GM21576 (cell line): Measurements from ENCODE around the gene SPACA7.

Experiments
- ATAC-seq: cut with Tn5 transposase; IDR thresholded peaks from one replicate; pipeline ENCODE4 v1.9.1; 2021; ENCODE audit warnings: mild to moderate bottlenecking, moderate library complexity; ENCODE audit not compliant: unreplicated experiment

SPACA7 gene

DNA sequence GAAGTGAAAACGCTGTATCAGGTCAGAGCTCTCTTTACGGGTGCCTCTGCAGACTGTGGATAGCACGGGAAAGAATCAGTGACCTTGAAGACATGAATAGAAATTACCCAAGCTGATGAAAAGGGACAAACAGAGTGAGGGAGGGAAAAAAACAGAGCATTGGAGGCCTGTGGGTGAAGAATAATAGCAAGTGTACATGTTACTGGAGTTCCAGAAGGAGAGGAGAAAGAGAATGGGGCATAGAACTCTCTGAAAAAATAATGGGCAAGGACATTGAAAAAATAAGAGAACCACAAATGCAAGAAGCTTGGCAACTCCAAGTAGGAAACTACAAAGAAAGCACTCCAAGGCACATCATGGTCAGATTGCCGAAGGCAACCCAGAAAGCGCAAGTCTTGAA is 86.3 kb downstream of the SPACA7 start:
- ATAC-seq, result no peak

DNA sequence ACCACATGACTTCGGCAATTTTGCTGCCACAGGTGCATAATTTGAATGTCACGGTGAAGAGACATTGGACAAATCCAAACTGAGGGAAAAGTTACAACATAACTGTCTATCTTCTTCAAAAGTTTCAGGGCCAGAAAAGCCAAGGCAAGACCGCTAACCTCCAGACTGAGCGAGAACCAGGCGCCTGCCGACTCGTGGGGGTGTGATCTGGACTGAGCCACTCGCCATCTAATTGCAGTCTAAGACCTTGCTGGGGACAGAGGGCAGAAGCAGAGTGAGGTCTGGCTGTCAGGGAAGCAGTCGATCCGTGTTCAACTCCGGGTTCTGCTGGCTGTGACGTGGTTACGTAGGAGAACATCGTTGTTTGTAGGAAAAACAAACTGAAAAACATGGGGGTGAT is 88.6 kb downstream of the SPACA7 start:
- ATAC-seq, result no peak

DNA sequence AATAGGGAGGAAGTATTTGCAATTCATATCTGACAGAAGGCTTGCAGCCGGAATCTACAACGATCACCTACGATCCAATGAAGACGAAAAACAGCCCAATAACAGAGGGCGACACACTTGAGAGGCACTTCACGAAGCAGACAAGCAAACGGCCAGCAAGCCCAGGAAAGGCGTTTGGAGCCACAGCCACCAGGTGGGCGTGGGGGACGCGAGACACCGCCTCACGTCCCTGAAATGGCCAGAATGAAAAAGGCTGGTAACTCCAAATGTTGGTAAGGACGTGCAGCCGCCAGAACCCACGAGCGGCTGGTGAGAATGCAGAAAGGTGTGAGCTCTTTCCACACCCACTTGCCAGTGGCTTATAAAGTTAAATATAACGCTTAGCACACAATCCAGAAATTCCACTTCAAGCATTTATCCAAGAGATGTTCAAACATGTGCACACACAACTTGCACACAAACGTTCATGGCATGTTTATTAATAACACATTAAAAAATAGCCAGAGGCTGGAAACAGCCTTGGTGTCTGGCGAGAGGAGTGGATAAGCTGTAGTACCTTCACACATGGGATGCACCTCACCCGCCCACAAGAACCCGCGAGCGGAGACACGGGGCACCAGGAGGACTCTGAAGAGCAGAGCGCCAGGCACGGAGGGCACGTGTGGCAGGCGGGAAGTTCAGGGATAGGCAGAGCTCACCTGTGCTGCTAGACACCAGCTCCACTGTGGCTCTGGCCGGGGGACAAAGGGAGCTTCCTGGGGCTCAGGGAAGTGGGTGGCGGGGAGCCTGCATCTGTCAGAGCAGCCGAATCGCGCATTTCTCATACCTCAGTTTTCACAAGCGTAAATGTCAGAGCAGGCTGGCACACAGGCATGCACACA is 89.3 kb downstream of the SPACA7 start:
- no peak for ATAC-seq

DNA sequence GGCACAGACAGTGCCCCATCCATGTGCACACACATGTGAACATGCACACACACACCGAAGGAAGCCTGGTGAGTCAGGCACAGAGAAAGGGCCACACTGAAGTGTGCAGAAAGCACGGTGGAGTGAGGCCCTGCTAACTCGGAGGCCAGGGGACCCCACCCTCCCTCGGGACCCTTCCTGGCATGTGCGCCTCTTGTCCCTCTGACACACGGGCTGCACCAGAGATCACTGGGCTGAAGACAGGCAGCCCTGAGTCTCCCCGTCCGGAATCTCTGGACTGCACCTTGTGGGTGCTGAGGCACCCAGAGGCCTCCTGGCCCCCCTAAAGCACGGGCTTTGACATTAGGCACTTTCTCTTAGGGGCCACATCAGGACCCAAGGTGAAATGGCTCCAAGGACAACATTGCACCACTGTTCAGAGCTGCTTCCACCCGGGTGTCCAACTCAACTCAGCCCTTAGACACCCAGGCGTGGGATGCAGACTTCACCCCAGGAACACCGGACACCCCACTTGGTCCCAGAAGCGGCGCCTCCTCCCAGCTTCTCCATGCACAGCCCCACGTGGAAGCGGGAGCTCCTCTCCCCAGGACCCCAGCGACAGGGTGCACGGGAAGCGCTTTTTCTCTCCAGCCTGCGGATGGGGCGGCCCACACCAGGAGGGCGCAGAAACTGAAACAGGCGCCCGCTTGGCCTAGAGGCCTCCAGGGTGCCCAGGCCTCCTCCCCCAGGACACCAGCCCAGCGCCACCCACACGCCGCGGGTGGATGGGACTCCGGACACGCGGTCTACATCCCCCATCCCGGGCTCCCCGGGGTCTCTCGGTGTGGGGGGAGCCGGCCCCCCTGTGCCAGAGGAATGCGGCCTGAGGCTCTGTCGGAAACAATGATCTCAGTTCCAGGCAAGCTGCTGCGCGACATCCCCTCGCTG is 90.2 kb downstream of the SPACA7 start:
- ATAC-seq, result no peak

DNA sequence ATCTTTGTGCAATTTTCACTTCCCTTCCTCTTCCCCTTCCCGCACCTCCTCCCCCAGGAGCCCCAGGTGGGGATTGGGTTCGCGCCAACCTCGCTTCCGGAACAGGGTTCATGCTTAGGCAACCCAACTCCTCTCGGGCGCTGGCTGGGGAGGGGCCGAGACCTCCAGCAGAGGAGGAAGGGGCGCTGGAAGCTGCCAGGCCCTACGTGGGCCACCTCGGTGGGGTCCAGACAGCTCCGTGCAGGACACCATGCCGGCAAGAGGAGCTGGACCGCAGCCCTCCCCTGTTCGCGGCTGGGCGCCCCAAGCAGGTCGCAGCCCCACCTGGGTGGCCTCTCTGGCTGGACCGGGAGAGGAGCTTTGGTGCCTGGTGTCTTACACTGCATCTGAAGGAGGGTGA is 91.1 kb downstream of the SPACA7 start:
- no peak for ATAC-seq

DNA sequence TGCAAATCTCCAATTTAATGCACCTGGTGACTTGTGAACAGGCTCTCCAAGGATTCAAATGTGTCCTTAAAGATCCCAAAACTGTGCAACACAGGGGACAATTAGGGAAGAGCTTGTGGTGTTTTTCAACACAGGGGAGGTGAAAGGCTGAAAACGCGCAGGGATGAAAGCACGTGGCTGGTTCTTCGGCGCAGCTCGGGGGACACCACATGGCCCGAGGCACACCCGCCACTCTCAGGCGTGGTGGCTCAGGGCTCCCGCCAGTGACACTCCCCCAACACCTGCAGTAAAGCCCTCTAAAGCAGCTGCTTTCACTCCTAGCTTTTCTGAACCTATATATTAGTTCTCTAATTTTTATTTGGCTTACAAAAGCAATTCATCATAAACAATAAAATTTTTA is 91.9 kb downstream of the SPACA7 start:
- ATAC-seq, result no peak

DNA sequence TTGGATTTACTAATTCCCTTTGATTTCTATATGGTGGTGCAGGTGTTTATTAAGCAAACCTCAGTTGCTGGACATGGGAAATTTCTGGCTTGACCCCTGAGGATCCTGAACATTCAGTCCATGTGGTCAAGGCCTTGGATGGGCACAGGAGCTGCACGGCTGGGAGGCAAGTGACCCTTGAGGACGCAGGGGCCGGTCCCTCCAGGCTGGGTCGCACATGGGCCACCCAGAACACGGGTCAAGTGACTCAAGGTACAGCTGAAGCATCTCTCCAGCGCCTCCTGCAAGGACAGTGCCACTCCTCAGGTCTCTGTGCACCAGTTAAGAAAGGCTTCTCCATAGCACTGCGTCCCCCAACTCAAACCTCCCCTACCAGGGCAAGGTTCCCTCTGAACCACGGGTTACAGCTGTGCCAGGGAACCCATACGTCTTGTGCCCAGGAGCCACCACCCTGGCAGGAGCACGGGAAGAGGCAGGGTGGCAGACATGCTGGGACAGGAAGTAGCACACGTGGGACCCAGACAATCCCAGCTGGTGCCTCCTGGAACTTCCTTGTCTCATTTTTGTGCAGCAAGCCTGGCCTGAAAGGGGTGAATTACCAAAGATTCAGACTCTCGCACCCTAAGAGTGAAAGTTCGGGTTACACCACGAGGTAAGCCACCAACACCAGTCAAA is 93.1 kb downstream of the SPACA7 start:
- ATAC-seq, result no peak

DNA sequence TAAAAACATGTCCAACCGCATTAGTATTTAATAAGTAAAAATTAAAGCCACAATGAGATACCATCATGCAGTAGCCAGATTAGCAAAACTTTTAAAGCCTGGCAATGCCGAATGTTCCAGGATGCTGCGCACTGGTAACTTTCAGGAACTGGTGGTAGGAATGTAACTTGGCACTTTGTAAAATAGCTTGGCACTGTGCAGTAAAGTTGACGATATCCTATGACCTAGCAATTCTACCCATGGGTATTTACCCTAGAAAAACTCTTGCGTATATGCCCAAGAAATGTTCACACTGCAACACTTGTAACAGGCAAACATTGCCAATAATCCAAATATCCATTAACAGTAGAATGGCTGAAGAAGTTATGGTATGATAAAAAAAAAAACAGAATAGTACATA is 97.7 kb downstream of the SPACA7 start:
- no peak for ATAC-seq

DNA sequence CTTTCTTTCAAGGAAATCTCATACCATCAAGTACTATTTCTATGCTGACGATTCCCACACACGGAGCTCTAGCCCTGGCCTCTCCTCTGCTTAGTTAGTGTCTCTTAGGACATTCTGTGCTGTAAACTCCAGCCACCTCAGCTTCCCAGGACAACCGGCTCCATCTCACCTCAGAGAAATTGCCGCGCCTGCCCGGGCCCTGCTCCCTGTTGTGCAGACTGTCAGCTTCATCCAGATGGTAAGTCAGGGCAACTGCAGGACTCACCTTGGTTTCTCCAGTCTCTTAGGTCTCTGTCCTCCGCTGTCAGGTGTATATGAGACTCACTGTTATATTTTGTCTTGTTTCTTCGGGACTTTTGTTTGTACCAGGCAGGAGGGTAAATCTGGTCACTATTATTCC is 98.7 kb downstream of the SPACA7 start:
- no peak for ATAC-seq

DNA sequence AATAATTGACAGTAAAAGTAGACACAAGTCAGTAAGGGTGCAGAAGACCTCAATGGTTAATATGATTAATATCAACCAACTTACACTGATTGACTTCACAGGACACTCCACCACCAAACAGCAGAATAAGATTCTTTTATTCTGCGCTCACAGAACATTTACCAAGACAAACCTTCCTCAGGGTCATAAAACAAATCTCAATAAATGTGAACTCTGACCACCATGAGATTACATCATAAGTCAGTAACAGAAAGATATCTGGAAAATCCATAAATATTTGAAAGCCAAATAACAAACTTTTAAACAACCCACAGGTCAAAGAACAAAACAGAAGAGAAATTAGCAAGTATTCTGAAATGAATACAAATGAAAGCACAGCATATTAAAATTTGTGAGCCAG is 99.7 kb downstream of the SPACA7 start:
- no peak for ATAC-seq

DNA sequence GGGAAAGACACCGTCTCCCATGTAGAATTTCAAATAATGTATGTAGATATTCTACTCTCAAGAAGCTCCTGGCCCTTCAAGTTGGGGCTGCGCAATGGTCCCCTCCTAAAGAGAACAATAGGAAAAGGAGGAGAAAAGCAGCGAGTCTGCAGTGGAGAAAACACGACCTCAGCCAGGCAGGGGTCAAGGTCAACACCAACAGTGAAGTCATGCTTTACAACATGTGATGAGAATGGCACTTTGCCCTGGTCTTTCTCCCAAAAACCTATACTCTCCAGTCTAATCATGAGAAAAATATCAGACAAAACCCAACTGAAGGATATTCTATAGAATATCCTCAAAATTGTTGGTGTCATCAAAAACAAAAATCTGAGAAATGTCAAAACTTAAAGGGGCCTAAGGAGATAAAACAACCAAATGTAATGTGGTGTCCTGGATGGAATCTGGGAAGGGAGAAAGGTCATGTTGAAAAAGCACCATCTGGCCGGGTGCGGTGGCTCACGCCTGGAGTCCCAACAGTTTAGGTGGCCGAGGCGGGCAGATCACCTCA is 101.0 kb downstream of the SPACA7 start:
- no peak for ATAC-seq

DNA sequence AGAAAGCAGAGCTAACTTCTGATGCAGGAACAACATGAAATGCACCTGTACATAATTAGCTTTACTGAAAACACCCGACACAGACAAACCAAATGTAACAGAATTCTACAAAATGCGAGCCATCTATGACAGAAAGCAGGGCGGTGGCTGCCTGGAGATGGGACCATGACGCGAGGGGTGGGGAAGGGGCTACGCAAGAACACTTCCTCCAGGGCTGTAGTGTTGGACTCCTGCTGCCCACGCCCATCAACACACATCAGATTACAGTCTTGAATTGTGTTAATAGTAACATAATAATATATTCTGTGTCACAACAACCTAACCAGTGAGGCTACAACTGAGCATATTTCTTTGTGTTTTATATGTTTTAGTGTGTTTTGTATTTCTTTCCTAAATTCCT is 103.2 kb downstream of the SPACA7 start:
- no peak for ATAC-seq

DNA sequence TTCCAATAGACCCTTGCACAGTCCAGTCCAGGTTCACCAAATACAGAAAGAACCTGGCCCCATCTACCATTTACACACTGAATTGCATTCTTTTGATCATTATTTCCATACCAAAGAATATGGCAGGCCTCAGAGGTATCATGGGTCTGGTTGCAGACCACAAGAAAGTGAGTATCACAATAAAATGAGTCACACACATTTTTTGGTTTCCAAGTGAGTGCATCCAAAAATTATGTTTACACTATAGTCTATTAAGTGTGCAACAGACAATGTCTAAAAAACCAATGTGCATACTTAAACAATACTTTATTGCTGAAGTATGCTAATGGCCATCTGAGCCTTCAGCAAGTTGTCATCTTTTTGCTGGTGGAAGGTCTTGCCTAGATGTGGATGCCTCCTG is 105.3 kb downstream of the SPACA7 start:
- no peak for ATAC-seq

DNA sequence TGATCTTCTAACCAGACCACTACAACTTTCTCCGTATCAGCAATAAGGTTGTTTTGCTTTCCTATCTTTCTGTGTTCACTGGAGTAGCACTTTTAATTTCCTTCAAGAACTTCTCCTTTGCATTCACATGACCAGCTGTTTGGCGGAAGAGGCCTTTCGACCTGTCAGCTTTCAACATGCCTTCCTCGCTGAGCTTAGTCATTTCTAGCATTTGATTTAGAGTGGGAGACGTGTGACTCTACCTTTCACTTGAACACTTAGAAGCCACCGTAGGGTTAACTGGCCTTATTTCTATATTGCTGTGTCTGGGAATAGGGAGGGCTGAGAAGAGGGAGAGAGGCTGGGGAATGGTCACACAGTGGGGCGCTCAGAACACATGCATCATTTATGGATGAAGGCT is 107.1 kb downstream of the SPACA7 start:
- no peak for ATAC-seq
